ENCODE measurements around the gene LRRC58. TPM values are rescaled to one million over a fixed set of nuclear protein-coding genes. Genes with fewer than 3 reads are reported as not detected.
"Not testable (repeated sequence)": the region's sequence is repeated elsewhere in the genome, so short reads cannot be mapped to it uniquely, and the experiment has no call there.

The LRRC58 gene
- total RNA-seq, 1 experiment from 2014 or later: 53.7 TPM

DNA sequence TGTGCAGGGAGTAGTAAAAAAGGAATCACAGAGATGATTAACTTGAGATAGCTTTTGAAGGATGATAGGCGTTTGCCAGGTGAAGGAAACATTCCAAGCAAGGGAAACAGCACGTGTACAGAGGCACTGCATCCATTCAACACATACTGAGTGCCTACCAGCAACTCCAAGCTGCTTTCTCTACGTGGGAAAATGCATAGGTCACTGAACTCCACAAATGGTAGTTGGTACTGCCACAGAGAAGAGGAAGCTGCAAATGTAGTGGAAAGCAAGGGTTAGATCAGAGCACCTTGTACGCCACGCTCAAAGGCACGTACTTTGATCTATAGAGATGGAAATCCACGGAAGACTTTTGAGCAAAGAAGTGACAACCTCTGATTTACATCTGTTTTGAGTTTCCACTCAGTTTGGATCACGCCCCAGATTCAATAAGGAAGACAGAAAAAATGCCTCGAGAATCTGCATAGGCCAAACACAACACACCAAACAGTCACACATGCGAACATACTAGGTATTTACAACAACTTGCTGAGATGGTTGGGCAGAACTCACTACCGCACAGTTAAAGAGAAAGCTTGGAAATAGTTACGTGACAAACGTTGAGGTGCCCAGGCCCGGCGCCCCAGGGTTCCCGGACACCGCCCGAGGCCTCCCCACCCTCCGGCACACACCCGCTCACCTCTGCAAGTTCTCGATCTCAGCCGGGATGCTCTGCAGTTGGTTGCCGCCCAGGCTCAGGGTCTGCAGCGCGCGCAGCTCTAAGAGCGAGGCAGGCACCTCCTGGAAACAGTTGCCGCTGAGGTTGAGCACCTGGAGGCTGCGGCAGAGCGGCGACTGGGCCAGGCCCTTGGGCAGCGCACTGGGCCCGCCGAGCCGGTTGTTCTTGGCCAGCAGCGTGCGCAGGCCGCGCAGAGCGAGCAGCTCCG lies 826 bp downstream of the LRRC58 start:
- in situ Hi-C loops (cut with HindIII; ENCODE audit: low pct_unique_long_range_greater_than_20kb, low sequenced_read_pairs): no loop called here
- DNase-seq (ENCODE audit: low read depth, low spot score): peak; percentile 31

- in situ Hi-C loops (cut with HindIII; ENCODE audit: low pct_unique_long_range_greater_than_20kb, low sequenced_read_pairs): no loop called here
- no peak for DNase-seq (ENCODE audit: low read depth, low spot score)
These were observed 4.8 kb downstream of the LRRC58 start for GRCh38 chr3:120344349-120344748.

GRCh38 chr3:120341658-120342346 lies 7.4 kb downstream of the LRRC58 start:
- in situ Hi-C loops (cut with HindIII; ENCODE audit: low pct_unique_long_range_greater_than_20kb, low sequenced_read_pairs): no loop called here
- DNase-seq (ENCODE audit: low read depth, low spot score): no peak

- DNase-seq (ENCODE audit: low read depth, low spot score): no peak
- in situ Hi-C loops (cut with HindIII; ENCODE audit: low pct_unique_long_range_greater_than_20kb, low sequenced_read_pairs): no loop called here
These were observed 9.8 kb downstream of the LRRC58 start for GRCh38 chr3:120339362-120339761.

DNA sequence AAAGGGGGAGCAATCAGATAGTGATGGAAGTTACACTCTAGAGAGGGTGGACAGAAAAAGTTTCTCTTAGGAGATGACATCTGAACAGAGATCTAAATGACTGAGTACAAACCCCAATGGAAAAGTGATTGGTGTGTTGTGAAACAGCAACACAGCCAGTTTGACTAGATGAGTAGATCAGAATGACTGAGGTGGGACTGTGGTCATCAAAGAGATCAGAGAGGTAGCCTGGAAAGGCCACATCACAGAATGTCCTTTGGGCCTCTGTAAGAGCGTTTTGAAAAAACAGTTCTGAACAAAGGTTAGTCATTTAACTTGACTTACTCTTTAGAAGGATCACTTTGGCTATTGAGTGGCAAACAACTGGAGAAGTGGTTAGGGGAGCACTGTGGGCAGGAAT lies 10.6 kb downstream of the LRRC58 start:
- in situ Hi-C loops (cut with HindIII; ENCODE audit: low pct_unique_long_range_greater_than_20kb, low sequenced_read_pairs): no loop called here

GRCh38 chr3:120332646-120333045 lies 16.5 kb downstream of the LRRC58 start:
- in situ Hi-C loops (cut with HindIII; ENCODE audit: low pct_unique_long_range_greater_than_20kb, low sequenced_read_pairs): no loop called here
- DNase-seq (ENCODE audit: low read depth, low spot score): no peak

More for the DNA sequence above, 10.6 kb downstream of the LRRC58 start:
- no peak for DNase-seq (ENCODE audit: low read depth, low spot score)

- DNase-seq (ENCODE audit: low read depth, low spot score): no peak
- in situ Hi-C loops (cut with HindIII; ENCODE audit: low pct_unique_long_range_greater_than_20kb, low sequenced_read_pairs): no loop called here
These were observed 18.1 kb downstream of the LRRC58 start for GRCh38 chr3:120331076-120331475.

DNA sequence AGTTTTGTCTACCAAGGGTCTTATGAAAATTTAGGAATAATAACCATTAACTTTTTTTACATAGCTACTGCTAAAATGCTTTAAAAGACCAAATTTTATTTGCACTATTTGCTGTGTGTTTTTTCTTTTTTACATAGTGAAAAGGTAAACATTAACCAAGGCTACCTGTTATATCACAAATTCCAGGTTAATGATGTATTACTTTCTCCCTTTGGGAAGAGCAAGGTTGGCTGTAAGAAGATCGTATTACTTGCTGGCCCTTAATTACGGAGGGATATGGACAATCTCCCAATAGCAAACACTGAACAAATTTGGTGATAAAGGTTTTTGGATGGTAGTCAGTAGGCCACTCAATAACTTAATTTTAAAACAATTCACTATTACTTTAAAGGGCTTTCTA lies 22.4 kb downstream of the LRRC58 start:
- in situ Hi-C loops (cut with HindIII; ENCODE audit: low pct_unique_long_range_greater_than_20kb, low sequenced_read_pairs): no loop called here
- DNase-seq (ENCODE audit: low read depth, low spot score): no peak

DNA sequence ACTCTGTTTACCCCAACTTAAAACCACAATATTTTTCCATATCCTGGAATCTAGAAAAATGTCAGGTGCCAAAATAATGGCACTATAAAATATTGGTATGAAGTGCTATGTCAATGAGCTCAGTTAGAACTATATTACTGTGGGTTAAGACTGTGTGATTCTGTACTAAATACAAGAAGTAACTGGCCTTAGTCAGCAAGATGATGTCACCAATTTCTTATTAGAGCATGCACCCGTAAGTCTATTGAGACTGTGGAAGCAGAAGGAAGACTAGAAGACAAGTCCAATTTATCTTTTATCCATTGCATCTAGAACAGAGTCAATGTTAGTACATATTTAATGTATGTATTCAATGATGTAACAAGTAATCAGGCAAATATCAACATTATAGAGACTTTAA lies 25.0 kb downstream of the LRRC58 start:
- in situ Hi-C loops (cut with HindIII; ENCODE audit: low pct_unique_long_range_greater_than_20kb, low sequenced_read_pairs): no loop called here
- DNase-seq (ENCODE audit: low read depth, low spot score): no peak

DNA sequence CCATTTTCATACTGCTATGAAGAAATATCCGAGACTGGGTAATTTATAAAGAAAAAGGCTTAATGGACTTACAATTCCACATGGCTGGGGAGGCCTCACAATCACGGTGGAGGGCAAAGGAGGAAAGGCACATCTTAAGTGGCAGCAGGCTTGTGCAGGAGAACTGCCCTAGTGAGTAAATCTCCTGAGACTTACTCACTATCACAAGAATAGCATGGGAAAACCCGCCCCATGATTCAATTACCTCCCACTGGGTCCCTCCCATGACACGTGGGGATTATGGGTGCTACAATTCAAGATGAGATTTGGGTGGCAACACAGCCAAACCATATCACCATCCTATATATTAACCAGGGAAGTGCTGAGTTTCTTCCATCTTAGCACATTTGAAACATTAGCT lies 25.4 kb downstream of the LRRC58 start:
- in situ Hi-C loops (cut with HindIII; ENCODE audit: low pct_unique_long_range_greater_than_20kb, low sequenced_read_pairs): not testable (repeated sequence)
- DNase-seq (ENCODE audit: low read depth, low spot score): peak; percentile 47

DNA sequence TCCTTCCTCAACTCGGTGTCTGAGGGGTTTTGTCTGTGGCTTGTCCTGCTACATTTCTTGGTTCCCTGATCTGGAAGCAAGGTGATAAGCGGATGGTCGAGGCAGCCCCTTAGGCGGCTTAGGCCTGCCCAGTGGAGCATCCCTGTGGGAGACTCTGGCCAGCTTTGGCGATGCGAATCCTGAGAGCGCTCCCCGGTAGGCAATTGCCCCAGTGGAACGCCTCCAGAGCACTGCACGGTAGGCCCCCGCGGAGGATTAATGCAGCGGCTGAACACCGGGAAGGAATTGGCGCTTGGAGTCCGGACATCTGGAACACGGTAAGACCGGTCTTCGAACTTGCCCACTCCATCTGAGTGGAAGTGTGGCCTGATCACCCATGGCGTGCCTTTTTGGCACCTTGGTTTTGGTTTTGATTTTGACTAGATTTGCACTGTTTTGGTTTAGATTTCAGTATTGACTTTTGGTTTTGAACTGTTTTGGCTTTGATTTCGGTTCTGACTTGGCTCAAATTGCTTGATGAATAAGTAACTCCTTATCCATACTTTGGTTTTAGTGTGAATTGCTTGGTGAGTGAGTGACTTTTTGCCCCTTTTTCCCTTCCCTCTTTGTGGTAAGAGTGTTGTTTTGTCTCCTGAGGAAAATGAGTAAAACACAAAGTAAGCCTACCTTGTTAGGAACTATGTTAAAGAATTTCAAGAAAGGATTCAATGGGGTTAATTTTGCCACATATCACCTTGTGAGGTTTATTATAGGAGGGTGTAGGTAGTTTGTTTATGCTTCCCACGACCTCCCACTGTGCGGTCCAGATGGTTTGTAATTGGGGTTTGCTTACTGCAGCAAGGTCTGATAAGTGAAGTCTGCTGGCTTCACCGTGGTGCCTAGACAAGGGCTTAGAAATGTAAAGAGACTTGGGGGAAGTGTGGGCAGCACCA lies 37.0 kb downstream of the LRRC58 start:
- DNase-seq (ENCODE audit: low read depth, low spot score): no peak
- in situ Hi-C loops (cut with HindIII; ENCODE audit: low pct_unique_long_range_greater_than_20kb, low sequenced_read_pairs): no loop called here

DNA sequence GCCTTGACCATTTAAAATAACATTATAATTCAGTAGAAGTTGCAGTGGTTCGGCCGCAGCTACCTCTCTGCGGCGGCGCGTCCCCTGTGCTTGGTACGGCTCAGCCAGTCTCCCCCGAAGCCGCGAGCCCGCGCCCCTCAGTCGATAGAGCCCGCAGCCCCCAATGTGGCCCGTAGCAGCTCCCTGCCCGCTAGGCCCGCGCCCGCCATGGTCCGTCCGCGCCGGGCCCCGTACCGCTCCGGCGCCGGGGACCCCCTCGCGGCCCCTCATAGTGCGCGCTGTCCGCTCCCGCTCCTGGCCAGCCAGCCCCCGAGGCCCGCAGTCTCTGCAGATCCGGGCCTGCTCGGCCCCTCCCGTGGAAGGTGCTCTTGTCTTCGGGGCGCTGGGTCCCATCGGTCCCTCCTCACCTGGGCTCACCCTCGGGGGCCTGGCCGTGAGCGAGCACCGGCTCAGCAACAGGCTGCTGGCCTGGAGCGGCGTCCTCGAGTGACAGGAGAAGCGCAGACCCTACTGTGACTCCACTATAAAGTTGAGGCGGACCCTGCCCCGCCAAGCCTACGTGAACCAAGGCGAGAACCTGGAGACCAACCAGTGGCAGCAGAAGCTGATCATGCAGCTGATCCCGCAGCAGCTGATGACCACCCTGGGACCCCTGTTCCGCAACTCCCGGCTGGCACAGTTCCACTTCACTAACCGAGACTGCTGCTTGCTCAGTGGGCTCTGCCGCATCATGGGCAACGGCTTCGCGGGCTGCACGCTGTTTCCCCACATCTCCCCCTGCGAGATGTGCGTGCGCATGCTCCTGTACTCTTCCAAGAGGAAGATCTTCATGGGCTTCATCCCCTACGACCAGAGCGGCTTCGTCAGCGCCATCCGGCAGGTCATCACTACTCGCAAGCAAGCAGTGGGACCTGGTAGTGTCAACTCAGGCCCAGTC lies 42.4 kb downstream of the LRRC58 start:
- DNase-seq (ENCODE audit: low read depth, low spot score): no peak
- in situ Hi-C loops (cut with HindIII; ENCODE audit: low pct_unique_long_range_greater_than_20kb, low sequenced_read_pairs): no loop called here

GRCh38 chr3:120304616-120305015 lies 44.5 kb downstream of the LRRC58 start:
- DNase-seq (ENCODE audit: low read depth, low spot score): no peak
- in situ Hi-C loops (cut with HindIII; ENCODE audit: low pct_unique_long_range_greater_than_20kb, low sequenced_read_pairs): no loop called here

GRCh38 chr3:120302361-120302760 lies 46.8 kb downstream of the LRRC58 start:
- in situ Hi-C loops (cut with HindIII; ENCODE audit: low pct_unique_long_range_greater_than_20kb, low sequenced_read_pairs): no loop called here
- DNase-seq (ENCODE audit: low read depth, low spot score): no peak

DNA sequence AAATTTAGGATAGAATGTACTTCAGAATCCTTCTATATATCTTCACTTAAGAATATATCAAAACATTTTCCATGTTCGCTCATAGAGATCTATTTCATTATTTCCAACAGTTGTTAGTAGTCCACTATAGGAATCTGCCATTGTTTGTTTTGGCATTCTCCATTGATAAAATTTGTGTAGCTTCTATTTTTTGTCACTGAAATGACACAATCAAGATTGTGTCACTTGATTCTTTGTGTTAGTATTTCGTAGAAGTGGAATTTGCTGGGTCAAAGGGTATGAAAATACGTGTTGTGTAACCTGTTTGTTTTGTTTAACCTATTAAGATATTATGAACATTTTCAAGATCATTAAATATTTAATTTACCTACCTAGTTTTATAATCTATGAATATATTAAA lies 48.2 kb downstream of the LRRC58 start:
- in situ Hi-C loops (cut with HindIII; ENCODE audit: low pct_unique_long_range_greater_than_20kb, low sequenced_read_pairs): no loop called here
- no peak for DNase-seq (ENCODE audit: low read depth, low spot score)

DNA sequence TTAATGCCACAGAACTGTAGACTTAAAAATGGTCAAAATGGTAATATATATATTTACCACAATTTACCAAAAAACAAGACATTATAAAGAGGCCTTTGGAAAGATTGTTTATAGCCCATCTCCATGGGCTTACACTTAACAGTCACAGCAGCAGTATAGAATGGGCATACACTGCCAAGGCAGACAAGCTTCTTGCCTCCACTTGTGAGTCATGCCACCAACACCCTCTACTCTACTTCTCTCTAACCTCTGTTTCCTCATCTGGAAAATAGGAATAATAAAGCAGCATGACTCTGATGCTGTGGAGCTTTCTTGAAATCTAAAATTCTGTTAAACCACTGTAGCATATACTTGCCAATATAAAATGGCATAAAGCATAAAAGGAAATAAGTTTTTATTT lies 49.8 kb downstream of the LRRC58 start:
- in situ Hi-C loops (cut with HindIII; ENCODE audit: low pct_unique_long_range_greater_than_20kb, low sequenced_read_pairs): no loop called here
- DNase-seq (ENCODE audit: low read depth, low spot score): no peak

- DNase-seq (ENCODE audit: low read depth, low spot score): no peak
- in situ Hi-C loops (cut with HindIII; ENCODE audit: low pct_unique_long_range_greater_than_20kb, low sequenced_read_pairs): no loop called here
These were observed 50.2 kb downstream of the LRRC58 start for GRCh38 chr3:120298996-120299395.
